A549 treated with RU486 at 1 μM for 4 hours (cell line): Measurements from ENCODE around the gene ZNRF4. TPM values are rescaled to one million over a fixed set of nuclear protein-coding genes. Genes with fewer than 3 reads are reported as not detected.

Experiments used
- total RNA-seq: library from RNA; stranded (reverse); fragments of 200-300 nt; extraction: Qiagen RNA extraction; gene quantifications from 5 replicates; pipeline ENCODE4 v1.2.3, GENCODE V29; 2022; ENCODE audit warnings: low read depth

ZNRF4 gene, protein sequence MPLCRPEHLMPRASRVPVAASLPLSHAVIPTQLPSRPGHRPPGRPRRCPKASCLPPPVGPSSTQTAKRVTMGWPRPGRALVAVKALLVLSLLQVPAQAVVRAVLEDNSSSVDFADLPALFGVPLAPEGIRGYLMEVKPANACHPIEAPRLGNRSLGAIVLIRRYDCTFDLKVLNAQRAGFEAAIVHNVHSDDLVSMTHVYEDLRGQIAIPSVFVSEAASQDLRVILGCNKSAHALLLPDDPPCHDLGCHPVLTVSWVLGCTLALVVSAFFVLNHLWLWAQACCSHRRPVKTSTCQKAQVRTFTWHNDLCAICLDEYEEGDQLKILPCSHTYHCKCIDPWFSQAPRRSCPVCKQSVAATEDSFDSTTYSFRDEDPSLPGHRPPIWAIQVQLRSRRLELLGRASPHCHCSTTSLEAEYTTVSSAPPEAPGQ
- total RNA-seq: not detected in 5 replicates

DNA sequence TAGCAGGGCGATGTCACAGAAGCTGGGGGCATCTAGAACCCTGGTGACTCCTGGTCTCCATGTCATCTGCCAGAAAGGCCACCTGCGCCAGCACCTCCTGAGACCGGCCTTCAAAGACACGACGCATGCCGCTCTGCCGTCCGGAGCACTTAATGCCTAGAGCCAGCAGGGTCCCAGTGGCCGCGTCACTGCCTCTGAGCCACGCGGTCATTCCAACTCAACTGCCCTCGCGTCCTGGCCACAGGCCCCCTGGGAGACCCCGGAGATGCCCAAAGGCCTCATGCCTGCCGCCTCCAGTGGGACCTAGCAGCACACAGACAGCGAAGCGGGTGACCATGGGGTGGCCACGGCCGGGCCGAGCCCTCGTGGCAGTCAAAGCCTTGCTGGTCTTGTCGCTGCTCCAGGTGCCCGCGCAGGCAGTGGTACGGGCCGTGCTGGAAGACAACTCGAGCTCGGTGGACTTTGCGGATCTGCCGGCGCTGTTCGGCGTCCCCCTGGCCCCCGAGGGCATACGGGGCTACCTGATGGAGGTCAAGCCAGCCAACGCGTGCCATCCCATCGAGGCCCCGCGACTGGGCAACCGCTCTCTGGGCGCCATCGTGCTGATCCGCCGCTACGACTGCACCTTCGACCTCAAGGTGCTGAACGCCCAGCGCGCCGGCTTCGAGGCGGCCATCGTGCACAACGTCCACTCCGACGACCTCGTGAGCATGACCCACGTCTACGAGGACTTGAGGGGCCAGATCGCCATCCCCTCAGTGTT, at the start of gene ZNRF4:
Gene ZNRF4, plus strand, starts transcription at position 51 of the 763 bp plus-strand sequence. Its CDS starts 75 bp downstream, at position 126.

Other genes with a start within 250 kb of the ZNRF4 start
- 18.0 to 28.6 TPM (median 20.9 TPM) in 5 replicates for gene PTPRS, start 114.6 kb upstream of the ZNRF4 start, total RNA-seq
- gene TINCR, start 112.5 kb downstream of the ZNRF4 start, total RNA-seq: 2.0 to 3.1 TPM (median 2.6 TPM) in 5 replicates
- gene SAFB2, start 167.4 kb downstream of the ZNRF4 start, total RNA-seq: 26.6 to 43.7 TPM (median 37.3 TPM) in 5 replicates
- gene SAFB, start 167.7 kb downstream of the ZNRF4 start, total RNA-seq: 53.9 to 60.1 TPM (median 57.1 TPM) in 5 replicates
- gene MICOS13, start 225.1 kb downstream of the ZNRF4 start, total RNA-seq: 45.1 to 70.1 TPM (median 66.8 TPM) in 5 replicates
- gene HSD11B1L, start 225.6 kb downstream of the ZNRF4 start, total RNA-seq: 2.8 to 5.2 TPM (median 4.5 TPM) in 5 replicates
- gene RPL36, start 234.9 kb downstream of the ZNRF4 start, total RNA-seq: 735 to 913 TPM (median 777 TPM) in 5 replicates